ENCODE measurements around the gene EFNB1.

The EFNB1 gene

DNA sequence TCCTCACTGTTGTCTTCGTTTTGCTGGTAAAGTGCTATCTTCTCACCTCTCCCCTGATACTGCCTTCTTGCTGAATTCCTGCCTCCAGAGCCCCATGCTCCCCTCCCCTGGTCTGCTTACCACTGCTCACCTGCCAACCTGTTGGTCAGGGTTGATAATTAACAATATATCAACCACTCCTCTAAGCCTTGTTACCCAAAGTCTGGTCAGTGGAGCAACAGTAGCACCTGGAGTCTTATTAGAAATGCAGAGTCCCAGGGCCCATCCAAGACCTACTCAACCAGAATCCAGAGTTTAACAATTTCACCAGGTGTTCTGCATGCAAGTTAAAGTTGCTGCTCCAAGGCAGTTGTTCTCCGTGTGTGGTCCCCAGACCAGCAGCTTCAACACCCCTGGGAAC is 55.0 kb downstream of the EFNB1 start:
- DNase-seq (ENCODE audit: low read depth, low spot score) = no peak

DNA sequence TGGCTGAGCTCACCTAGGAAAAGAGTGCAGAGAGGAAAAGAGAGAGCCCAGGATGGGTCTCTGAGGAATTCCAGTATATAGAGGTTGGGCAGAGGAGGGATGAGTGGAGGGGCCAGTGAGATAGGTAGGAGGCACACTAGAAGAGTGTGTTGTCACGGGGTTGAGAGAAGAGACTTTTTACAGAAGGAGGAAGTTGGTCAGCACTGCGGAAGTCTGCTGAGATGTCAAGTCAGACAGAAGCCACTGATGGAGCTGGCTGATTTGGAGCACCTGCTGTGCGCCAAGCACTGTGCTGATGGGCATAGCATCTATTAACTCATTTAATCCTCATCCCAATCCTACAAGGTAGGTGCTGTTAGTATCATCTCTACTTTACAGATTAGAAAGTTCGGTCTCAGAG is 60.4 kb downstream of the EFNB1 start:
- DNase-seq (ENCODE audit: low read depth, low spot score) = no peak

Measured in iPS DF 19.7 (cell line).